ENCODE results near the gene SLC9A4.

- TF ChIP-seq YY1 (IDR thresholded peaks at IDR 0.05; ENCODE audit: insufficient read depth, insufficient read length) = no peak
- no peak for TF ChIP-seq ZNF274 (IDR thresholded peaks at IDR 0.05; ENCODE audit: low read depth, low read length)
These were observed 108.9 kb downstream of the SLC9A4 start for GRCh38 chr2:102581911-102582310.

Measured in NT2/D1 (cell line).